Renal pelvis (tissue), 4 donors: ENCODE results near the gene GTPBP10. TPM values are rescaled to one million over a fixed set of nuclear protein-coding genes. Genes with fewer than 3 reads are reported as not detected.
"Not testable (repeated sequence)": the region's sequence is repeated elsewhere in the genome, so short reads cannot be mapped to it uniquely, and the experiment has no call there.

Experiments used
- DNase-seq: peaks from one replicate; pipeline ENCODE4 v3.0.0-alpha.2; 2013
- polyA plus RNA-seq, 3 donors: library from polyadenylated mRNA; unstranded; fragments of 120-200 nt; gene quantifications; one replicate each; pipeline ENCODE4 v1.2.1, GENCODE V29; 2013; ENCODE audit not compliant: insufficient read length in 3 of 3

Gene GTPBP10
- polyA plus RNA-seq, 3 donors: 22.3 to 30.6 (median 27.0) TPM

DNA sequence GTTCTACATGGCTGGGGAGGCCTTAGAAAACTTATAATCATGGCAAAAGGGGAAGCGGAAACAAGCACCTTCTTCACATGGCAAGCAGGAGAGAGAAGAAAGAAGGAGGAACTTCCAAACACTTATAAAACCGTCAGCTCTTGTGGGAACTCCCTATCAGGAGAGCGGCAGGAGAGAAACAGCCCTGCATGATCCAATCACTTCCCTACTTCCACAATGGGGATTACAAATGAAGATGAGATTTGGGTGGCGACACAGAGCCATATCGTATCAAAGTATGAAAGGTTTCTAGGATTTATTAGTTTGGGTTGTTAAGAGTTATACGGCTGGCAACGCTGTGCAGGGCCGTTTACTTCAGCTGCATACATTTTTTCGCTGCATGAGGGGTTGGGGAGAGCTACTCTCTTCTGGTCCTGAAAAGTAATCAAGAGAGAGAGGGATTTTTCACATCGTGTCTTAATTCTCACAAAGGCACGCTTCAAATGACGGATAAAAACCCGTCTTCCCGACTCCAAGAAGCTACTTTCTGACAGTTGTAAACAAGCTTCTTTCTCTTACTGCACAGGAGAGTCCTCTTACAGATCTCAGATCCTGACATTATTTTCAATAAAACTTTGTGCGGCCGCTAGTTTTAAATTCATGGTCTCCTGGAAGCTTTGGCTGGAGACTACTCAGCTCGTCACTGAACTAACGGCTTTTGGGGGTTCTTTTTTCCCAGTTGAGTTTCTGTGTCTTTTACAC is 751 bp upstream of the GTPBP10 start:
- DNase-seq: peak; percentile 34

DNA sequence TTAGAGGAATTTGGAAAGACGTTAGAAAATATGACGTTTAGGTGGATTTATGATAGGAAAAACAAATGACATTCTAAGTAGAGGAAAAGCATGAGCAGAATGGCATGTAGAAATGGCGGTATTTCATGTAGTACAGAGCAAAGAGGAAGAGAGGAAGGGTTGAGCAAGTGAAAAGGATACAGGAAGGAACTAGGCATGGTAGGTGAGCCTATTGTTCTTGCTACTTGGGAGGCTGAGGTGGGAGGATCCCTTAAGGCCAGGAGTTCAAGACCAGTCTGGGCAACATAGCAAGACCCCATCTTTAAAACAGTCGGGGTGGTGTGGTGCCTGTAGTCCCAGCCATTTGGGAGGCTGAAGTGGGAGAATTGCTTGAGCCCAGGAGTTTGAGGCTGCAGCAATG is 1.2 kb downstream of the GTPBP10 start:
- no peak for DNase-seq

DNA sequence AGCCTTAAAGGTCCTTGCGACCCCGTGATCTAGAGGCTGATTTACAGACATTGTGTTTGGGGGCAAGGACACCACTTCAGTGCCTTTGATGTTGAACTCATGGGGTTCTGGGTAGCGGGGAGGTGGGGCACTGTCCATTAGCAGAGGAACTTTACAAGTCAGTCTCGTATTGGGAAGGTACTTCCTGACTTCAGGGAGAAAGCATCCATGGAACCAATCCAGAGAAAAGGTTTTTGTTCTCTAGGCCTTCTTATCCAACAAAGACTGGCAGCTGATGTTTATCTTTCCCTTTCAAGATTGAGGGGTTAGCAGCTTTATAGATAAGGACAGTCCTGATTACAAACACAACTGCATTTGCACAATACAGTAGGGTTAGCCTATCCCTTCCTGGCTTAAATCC is 2.8 kb downstream of the GTPBP10 start:
- DNase-seq: no peak

DNA sequence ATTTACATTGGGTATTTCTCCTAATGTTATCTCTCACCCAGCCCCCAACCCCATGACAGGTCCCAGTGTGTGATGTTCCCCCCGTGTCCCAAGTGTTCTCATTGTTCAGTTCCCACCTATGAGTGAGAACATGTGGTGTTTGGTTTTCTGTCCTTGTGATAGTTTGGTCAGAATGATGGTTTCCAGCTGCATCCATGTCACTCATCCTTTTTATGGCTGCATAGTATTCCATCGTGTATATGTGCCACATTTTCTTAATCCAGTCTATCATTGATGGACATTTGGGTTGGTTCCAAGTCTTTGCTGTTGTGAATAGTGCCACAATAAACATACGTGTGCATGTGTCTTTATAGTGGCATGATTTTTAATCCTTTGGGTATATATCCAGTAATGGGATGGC is 3.5 kb downstream of the GTPBP10 start:
- not testable (repeated sequence) for DNase-seq

DNA sequence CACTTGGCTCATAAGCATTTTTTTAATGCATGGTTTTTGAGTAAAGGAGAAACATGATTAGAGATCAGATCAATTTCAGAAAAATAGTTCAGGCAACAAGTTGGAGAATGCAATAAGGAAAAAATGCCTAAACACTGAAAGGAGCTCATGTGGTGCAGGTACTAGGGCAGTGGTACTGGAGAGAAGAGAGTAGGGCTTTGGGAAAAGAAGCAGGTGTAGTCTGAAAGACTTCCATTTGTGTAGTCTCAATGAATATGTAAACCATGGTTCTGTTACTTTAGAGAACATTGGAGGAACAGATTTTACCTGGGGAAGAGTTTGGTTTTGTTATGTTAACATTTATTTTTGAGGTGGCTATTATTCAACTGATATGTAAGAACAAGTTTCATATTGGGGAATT is 5.5 kb downstream of the GTPBP10 start:
- DNase-seq: no peak

DNA sequence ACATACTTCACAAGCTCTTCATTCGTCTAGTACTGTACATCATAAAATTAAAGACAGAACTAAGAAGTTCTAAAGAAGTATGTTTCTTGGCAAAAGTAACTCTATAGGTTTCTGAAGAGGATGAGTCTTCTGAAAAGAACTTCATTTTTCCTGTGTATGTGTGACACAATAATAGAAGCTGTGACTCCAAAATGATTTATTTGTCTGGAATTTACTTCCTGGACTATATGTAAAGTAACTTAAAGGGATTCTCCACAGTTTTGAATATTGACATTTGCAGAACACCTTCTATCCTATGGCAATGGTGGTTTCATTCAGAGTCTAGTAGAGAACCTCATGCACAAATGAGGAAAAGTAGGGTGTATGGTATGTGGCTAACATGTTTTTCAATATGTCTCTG is 36.9 kb downstream of the GTPBP10 start:
- DNase-seq: no peak

DNA sequence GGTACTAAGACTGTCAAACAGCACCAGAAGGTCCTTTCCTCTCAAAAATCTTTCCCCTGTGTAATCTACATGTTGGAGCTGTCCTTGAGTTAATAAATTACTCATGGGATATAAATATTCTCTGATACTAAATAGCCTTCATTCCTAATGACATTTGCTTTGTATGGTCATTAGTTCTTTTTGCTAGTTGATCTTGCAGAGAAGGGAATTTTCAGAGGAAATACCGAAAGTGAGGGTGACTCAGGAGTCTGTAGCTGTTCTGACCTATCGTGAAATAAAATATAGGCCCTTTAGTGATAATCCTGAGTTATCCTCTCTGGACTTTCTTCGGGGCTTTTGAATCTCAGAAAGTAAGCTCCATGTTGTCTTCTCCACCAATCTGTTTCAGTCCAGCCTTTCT is 37.3 kb downstream of the GTPBP10 start:
- DNase-seq: no peak

DNA sequence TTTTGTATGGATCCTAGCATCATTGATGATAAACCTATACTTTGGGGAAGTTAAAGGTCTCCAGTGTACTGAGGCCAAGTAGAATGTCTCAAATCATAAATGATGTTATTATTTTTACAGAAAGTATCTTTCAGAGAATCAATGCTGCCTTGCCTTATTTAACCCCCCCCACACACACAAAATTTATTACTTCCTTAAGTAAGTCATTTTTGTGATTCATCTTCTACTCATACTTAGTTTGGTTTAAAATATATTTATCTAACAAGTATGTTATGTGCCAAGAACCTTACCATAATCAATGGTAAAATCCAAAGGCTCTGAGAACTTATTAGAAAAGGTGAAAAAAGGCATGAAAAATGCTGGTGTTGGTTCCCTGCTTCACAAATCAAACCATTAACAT is 37.9 kb downstream of the GTPBP10 start:
- DNase-seq: no peak

DNA sequence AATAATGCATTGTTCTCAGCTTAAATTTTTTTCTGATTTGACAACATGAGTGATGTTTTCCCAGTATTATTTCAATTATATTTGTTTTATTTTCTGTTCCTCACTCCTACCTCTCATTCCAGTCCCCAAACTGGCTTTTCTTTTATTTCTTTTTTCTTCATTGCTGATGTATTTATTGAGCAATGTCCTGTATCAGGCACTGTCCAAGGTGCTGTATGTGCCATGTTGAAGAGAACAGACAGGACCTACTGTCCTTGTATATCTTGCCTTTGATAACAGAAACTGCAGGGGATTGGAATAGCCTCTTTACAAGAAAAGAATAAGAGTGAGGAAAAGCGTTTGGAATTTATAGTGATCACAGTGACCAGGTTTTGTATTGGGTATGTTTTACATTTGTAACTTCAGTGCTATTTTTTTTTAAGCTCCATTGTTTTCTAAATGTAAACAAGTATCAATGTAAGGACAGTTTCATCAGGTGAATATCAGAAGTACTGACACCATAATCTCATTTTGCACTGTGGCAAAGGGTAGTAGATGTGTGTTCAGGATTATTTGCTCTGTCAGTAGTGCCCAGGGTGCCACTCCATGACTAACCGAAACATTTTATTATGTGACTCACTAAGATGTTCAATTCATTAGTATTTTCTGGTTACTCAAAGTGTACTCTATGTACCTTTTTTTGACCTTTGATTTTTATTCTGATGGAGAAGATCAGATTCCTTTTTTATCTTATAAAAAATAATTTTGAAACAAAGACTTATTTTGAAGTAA is 41.1 kb downstream of the GTPBP10 start:
- DNase-seq: no peak

DNA sequence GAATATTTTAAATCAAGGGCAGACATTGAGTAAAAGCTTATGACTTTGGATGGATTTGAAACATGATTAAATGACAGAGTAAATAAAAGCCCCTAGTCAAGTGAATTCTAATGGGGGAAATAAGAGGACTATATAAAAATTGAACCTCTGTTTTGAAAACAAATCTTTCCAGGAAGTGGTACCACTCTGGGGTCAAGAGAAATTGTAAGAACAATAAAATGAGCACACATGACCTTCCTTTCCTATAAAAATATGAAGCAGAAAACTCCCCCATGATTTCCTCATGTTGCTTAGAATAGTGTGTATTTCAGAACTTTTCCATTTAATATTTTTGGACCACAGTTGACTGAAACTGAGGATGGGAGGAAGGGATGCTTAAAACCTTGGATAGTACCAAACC is 44.4 kb downstream of the GTPBP10 start:
- DNase-seq: no peak

DNA sequence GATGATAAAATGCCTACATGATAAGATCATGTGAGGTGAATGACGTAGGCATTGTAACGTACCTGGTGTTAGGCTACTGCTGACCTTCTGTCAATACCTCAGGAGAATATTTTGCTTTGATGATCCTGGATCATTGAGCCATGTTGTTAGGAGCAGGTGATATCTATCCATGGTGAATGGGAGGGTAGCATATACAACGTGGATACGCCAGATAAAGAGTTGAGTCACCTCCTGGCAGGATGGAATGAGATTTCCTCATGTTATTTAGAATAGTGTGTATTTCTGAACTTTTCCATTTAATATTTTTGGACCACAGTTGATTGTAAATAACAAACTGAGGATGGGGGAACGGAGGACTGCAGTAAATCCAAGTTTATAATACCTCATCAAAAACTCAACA is 45.0 kb downstream of the GTPBP10 start:
- no peak for DNase-seq

DNA sequence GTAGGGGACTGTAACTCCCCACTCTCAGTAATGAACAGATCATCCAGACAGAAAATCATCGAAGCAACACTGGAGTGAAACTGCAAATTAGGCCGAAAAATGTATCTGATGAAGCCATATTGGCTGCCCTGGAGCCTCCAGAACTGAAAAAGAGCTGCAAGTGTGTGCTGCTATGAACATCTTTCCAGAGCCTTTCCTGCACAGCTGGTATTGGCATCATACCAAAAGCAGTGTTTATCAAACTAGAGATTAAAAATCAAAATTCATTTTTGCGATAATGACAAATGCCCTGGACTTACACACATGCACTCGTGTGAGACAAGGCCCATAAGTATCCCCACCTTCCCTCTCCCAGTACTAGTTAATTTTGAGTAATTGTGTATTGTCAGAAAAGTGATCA is 49.9 kb downstream of the GTPBP10 start:
- DNase-seq: no peak

DNA sequence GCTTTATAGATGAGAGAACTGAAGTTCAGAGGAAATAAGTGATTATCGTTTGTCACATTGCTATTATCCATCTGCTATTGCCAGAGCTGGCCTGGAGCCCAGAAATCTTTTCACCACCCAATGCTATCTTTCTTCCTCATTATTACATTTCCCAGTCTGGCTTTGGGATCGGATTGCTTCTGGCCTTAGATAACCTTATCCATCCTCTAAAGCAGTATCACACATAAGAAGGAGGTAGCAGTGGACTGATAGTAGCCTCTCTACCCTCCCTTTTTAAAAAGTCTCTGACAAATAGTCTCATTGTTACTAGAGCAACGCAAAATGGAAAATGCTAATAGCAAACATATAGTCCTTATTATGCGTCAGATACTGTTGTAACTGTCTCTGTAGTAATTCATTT is 55.5 kb downstream of the GTPBP10 start:
- peak; percentile 8 for DNase-seq

DNA sequence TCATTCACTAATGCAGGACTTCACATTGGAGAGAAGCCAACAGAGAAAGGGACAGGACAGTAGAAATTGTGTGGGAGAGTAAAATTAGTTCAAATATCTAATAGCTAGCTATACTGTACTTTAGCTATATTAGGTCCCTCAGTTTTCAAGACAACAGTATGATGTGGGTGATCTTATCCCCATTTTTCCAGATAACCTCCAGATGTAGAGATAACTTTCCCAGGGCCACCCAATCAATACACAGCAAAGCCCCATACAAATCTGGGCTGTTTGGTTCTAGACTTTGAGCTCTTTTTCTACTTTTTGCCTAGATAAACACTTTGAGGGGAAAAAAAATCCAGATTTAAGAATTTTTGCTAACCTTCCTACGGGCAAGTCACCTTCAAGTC is 56.3 kb downstream of the GTPBP10 start:
- no peak for DNase-seq

DNA sequence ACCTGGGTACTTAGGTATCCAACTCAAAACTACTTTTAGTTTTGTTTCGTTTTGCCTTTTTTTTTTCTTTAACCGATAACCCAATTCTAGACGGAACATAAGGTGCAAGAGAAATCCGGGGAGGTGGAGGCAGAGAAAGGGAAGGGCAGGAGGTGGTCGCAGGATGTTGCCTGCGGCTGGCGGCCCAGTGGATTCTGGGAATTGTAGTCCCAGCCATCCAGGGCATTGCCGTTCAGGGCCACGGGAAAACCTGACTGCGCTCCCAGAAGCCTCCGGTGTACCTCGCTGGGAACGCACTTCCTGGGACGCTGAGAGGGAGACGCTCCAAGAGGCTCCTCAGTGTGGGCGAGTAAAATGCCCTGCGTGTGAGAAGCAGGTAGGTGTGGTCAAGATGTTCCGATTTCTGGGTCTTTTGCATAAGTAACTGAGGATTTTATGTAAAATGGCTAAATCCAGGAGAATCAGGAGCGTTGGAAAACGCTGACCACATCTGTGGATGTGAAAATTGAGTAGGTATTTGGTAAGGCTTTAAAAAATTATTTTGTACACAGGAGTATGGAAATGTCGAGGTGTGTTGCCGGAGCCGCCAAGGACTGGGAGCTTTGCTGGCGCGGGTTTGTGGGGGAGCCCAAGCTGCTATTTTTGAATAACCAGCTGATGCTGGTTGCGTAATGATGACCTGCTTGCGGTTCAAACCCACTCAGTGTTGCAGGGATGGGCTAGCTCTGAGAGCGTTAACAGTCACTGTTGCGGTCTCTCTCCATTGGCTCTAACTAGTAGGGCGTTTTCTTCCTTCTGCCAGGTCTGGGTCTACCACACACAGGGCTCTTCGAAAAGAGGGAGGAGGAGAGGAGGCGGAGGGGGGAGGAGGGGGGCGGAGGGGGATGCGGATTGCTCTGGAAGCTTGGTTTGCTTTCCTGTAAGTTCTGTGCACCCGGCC is 56.9 kb downstream of the GTPBP10 start, which contains the start of gene CLDN12:
TSS of gene CLDN12 (plus strand) at position 288 of the 940 bp plus-strand sequence. CDS start 9,216 bp downstream, outside the sequence.
- DNase-seq: peak; percentile 88

DNA sequence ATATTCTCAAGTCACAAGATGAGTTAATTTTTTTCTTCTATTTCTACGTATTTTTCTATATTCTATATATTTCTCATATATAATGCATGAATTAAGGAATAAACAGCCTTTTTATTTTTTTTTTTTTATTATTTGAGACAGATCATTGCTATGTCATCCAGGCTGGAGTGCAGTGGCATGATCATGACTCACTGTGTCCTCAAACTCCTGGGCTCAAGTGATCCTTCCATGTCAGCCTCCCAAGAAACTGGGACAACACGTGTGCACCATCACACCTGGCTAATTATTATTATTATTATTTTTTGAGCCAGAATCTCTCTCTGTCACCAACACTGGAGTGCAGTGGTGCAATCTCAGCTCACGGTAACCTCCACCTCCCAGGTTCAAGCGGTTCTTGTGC is 58.3 kb downstream of the GTPBP10 start:
- no peak for DNase-seq

DNA sequence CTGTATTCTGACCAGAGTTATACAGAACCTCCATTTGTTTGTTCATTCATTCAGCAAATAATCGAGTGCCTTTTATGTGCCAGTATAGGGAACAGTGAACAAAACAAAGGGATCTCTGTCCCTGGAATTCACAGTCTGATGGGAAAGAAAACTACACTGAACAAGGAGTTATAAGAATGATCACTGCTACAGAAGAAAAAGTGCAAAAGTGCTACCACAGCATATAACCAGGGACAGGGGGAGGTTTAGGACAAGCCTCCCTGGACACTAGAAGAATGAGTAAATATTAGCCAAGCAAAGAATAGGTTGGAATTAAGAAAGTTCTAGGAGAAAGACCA is 60.9 kb downstream of the GTPBP10 start:
- DNase-seq: no peak

DNA sequence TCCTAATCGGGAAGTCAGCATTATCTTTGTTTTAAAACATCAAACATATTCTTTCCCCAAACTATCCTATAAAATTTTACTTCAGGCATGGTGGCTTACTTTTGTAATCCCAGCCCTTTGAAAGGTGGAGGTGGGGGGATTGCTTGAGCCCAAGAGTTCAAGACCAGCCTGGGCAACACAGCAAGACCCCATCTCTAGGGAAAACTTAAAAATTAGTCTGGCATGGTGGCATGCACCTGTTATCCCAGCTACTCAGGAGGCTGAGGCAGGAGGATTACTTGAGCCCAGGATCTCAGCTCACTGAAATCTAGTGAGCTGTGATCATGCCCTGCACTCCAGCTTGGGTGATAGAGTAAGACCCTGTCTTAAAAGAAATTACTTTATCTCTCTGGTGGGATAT is 61.6 kb downstream of the GTPBP10 start:
- no peak for DNase-seq

DNA sequence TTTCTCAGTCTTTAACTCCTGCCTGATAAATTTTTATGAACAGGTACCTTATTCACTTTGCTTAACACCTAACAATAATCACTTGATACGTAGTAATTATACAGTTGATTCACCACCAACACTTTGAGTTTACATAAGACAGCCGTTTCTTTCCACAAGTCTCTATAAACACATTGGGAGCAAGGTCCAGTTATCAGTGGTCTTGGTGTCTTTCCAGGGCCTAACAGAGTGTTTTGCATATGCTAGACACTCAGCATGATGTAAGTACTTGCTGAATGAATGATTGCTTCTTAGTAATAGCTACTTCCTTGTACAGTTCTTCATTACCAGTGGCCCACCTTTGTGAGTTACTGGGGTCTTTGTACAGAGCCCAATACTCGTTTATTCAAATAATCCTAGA is 63.2 kb downstream of the GTPBP10 start:
- DNase-seq: no peak

DNA sequence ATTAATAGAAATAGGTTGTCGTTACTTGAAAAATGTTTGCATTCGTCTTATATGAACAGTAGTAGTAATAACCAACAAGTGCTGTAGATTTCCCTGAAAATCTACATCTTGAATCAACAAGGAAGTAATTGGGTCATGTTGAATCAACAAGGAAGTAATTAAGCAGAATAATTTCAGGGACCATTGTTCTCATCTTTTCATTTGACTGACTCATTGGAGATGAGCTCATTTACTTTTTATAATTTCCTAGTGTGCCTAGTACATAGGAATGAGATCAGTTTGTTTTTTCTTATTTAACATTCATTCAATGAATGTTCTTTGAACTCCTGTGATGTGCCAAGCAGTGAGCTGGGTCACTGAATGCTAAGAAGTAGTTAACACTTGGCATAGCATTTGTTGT is 65.0 kb downstream of the GTPBP10 start:
- DNase-seq: no peak

DNA sequence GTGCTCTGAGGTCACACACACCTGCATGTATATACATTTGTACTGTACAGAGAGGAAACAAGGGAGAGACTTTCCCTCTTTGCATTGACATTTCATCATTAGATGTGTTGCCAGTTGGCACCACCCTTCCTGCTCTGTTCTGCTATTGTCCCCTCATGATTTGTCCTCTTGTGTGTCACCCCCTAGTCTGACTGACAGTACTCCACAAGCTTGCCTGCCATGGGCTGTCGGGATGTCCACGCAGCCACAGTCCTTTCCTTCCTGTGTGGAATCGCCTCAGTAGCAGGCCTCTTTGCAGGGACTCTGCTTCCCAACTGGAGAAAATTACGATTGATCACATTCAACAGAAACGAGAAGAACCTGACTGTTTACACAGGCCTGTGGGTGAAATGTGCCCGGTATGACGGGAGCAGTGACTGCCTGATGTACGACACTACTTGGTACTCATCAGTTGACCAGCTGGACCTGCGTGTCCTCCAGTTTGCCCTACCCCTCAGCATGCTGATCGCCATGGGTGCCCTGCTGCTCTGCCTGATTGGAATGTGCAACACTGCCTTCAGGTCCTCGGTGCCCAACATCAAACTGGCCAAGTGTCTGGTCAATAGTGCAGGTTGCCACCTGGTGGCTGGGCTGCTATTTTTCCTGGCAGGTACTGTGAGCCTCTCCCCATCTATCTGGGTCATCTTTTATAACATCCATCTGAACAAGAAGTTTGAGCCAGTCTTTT is 66.1 kb downstream of the GTPBP10 start:
- DNase-seq: no peak

DNA sequence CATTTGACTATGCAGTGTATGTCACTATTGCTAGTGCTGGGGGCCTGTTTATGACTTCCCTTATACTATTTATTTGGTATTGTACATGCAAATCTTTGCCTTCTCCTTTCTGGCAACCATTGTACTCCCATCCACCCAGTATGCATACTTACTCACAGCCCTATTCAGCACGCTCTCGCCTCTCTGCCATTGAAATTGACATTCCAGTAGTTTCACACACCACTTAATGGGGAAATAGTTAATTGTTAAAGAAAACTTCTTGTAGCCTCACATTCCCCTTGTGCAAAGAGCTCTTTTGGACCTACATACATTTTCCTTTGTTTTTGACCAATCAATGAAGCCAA is 66.6 kb downstream of the GTPBP10 start:
- no peak for DNase-seq
